Osteoblast (primary cell): ENCODE measurements around the gene ARHGAP4. TPM values are rescaled to one million over a fixed set of nuclear protein-coding genes. Genes with fewer than 3 reads are reported as not detected.

Experiments used
- DNase-seq: peaks from one replicate; pipeline ENCODE4 v3.0.0; 2011; ENCODE audit warnings: low spot score, mixed read lengths; ENCODE audit not compliant: insufficient read length; ENCODE audit errors: missing footprints
- H2AFZ ChIP-seq: 2 replicates; pipeline ENCODE4 v1.6.0; 2011; ENCODE audit warnings: mild to moderate bottlenecking, low read length
- H3K27ac ChIP-seq: 2 replicates; pipeline ENCODE4 v1.5.1; 2011; ENCODE audit warnings: mild to moderate bottlenecking, low read depth, low read length, moderate library complexity
- H3K27me3 ChIP-seq: 2 replicates; pipeline ENCODE4 v1.6.0; 2012; ENCODE audit warnings: mild to moderate bottlenecking, control low read depth, inconsistent platforms, low read length, moderate library complexity; ENCODE audit not compliant: insufficient read depth
- H3K36me3 ChIP-seq: 2 replicates; pipeline ENCODE4 v1.5.1; 2011; ENCODE audit warnings: mild to moderate bottlenecking, low read length, control low read depth, moderate library complexity; ENCODE audit not compliant: insufficient read depth
- H3K4me1 ChIP-seq: 2 replicates; pipeline ENCODE4 v1.5.1; 2011; ENCODE audit warnings: mild to moderate bottlenecking, low read length, control low read depth, moderate library complexity; ENCODE audit not compliant: insufficient read depth
- H3K4me2 ChIP-seq: 2 replicates; pipeline ENCODE4 v1.6.0; 2011; ENCODE audit warnings: mild to moderate bottlenecking, low read length; ENCODE audit not compliant: insufficient read depth
- H3K4me3 ChIP-seq: fragments of 200-600 bp; sonication (generic); 3 replicates; pipeline ENCODE4 v1.5.1; 2012; ENCODE audit warnings: mild to moderate bottlenecking, low read length, inconsistent platforms; ENCODE audit not compliant: insufficient read depth
- H3K79me2 ChIP-seq: 2 replicates; pipeline ENCODE4 v1.6.0; 2012; ENCODE audit warnings: mild to moderate bottlenecking, low read length, control low read depth, inconsistent platforms; ENCODE audit not compliant: insufficient read depth
- H3K9me3 ChIP-seq: 2 replicates; pipeline ENCODE4 v1.5.1; 2011; ENCODE audit warnings: low read depth, low read length, control low read depth
- H4K20me1 ChIP-seq: 2 replicates; pipeline ENCODE4 v1.6.0; 2012; ENCODE audit warnings: mild to moderate bottlenecking, low read length, control low read depth; ENCODE audit not compliant: insufficient read depth
- CTCF ChIP-seq: IDR thresholded peaks from 2 replicates; pipeline ENCODE4 v1.5.1; 2011; ENCODE audit warnings: mild to moderate bottlenecking, low read depth, low read length, moderate library complexity; ENCODE audit errors: extremely low read depth
- total RNA-seq: library from RNA; depleted of rRNA; stranded (reverse); fragments of >200 nt; gene quantifications from 2 replicates; pipeline ENCODE4 v1.2.3, GENCODE V29; 2012

Gene ARHGAP4
- total RNA-seq, 1 donor, result 1.4 TPM

GRCh38 chrX:153922932-153923857, 2.9 kb downstream of the ARHGAP4 start:
- H2AFZ ChIP-seq, result no peak overlapping the region
- H3K79me2 ChIP-seq, result no peaks in the 10 kb centered on the region
- no peaks in the 10 kb centered on the region for H3K9me3 ChIP-seq
- H3K27ac ChIP-seq, result no peak overlapping the region
- peaks cover 4% of the 10 kb centered on the region for H4K20me1 ChIP-seq
- no peaks in the 10 kb centered on the region for H3K4me1 ChIP-seq
- no peak overlapping the region for H3K4me2 ChIP-seq
- H3K4me3 ChIP-seq, result no peak overlapping the region
- peak; percentile 49 for TF ChIP-seq CTCF
- H3K27me3 ChIP-seq, result peaks cover 12% of the 10 kb centered on the region
- no peaks in the 10 kb centered on the region for H3K36me3 ChIP-seq
- peak; percentile 97 for DNase-seq

- peak; percentile 81 for DNase-seq
- Histone ChIP-seq H3K36me3 (no peaks in the 10 kb centered on the region), H3K9me3 (no peaks in the 10 kb centered on the region), H2AFZ (no peak overlapping the region), H3K27ac (no peak overlapping the region), H3K4me2 (no peak overlapping the region), H3K79me2 (no peaks in the 10 kb centered on the region), H4K20me1 (peaks cover under 1% of the 10 kb centered on the region), H3K4me1 (no peaks in the 10 kb centered on the region), H3K27me3 (peaks cover 12% of the 10 kb centered on the region), H3K4me3 (no peak overlapping the region)
- TF ChIP-seq CTCF, result no peak
Measured at GRCh38 chrX:153921511-153922446, 4.3 kb downstream of the ARHGAP4 start.

GRCh38 chrX:153921070-153921469, 5.0 kb downstream of the ARHGAP4 start:
- H3K4me1 ChIP-seq, result no peaks in the 10 kb centered on the region
- no peak overlapping the region for H3K4me3 ChIP-seq
- H3K36me3 ChIP-seq, result no peaks in the 10 kb centered on the region
- peak; percentile 81 for DNase-seq
- TF ChIP-seq CTCF, result no peak
- no peak overlapping the region for H2AFZ ChIP-seq
- H4K20me1 ChIP-seq, result no peaks in the 10 kb centered on the region
- H3K27ac ChIP-seq, result no peak overlapping the region
- H3K4me2 ChIP-seq, result no peak overlapping the region
- no peaks in the 10 kb centered on the region for H3K9me3 ChIP-seq
- no peaks in the 10 kb centered on the region for H3K79me2 ChIP-seq
- H3K27me3 ChIP-seq, result peaks cover 12% of the 10 kb centered on the region

- no peak overlapping the region for H3K4me2 ChIP-seq
- no peaks in the 10 kb centered on the region for H4K20me1 ChIP-seq
- H2AFZ ChIP-seq, result no peak overlapping the region
- no peak for DNase-seq
- no peak for TF ChIP-seq CTCF
- no peaks in the 10 kb centered on the region for H3K9me3 ChIP-seq
- no peak overlapping the region for H3K4me3 ChIP-seq
- peaks cover 9% of the 10 kb centered on the region for H3K27me3 ChIP-seq
- no peak overlapping the region for H3K27ac ChIP-seq
- H3K4me1 ChIP-seq, result no peaks in the 10 kb centered on the region
- H3K36me3 ChIP-seq, result no peaks in the 10 kb centered on the region
- H3K79me2 ChIP-seq, result no peaks in the 10 kb centered on the region
Measured at GRCh38 chrX:153920546-153920945, 5.5 kb downstream of the ARHGAP4 start.
